RPMI7951 (cell line): ENCODE data around the gene PREP. TPM values are rescaled to one million over a fixed set of nuclear protein-coding genes. Genes with fewer than 3 reads are reported as not detected.
A peak's percentile ranks its signal among the peaks of the same experiment; 100 is the strongest.
"Not testable (repeated sequence)": the region's sequence is repeated elsewhere in the genome, so short reads cannot be mapped to it uniquely, and the experiment has no call there.

ENCODE experiments used
- DNase-seq: peaks from one replicate; pipeline ENCODE4 v3.0.0-alpha.2; 2012; ENCODE audit warnings: low read depth
- total RNA-seq: library from RNA; depleted of rRNA; stranded (reverse); fragments of >200 nt; shearing (Covaris generic); gene quantifications from 2 replicates; pipeline ENCODE4 v1.2.3, GENCODE V29; 2014; rRNA removed

The PREP gene
- total RNA-seq, 1 experiment from 2014 or later, result 26.1 TPM

- no peak for DNase-seq
Measured at GRCh38 chr6:105269390-105269789, 133.5 kb downstream of the PREP start.

GRCh38 chr6:105263685-105264610 is 138.9 kb downstream of the PREP start:
- peak; percentile 56 for DNase-seq

GRCh38 chr6:105259913-105260889 is 142.7 kb downstream of the PREP start:
- peak; percentile 24 for DNase-seq

GRCh38 chr6:105258816-105259215 is 144.1 kb downstream of the PREP start:
- DNase-seq, result no peak

- no peak for DNase-seq
Measured at GRCh38 chr6:105257340-105257739, 145.5 kb downstream of the PREP start.

GRCh38 chr6:105256619-105257018 is 146.3 kb downstream of the PREP start:
- DNase-seq, result no peak

GRCh38 chr6:105253787-105254186 is 149.1 kb downstream of the PREP start:
- DNase-seq, result no peak

- DNase-seq, result no peak
Measured at GRCh38 chr6:105251689-105252088, 151.2 kb downstream of the PREP start.

- DNase-seq, result peak; percentile 12
Measured at GRCh38 chr6:105250533-105250932, 152.3 kb downstream of the PREP start.

GRCh38 chr6:105243487-105243886 is 159.4 kb downstream of the PREP start:
- DNase-seq, result no peak

- no peak for DNase-seq
Measured at GRCh38 chr6:105235155-105235554, 167.7 kb downstream of the PREP start.

GRCh38 chr6:105231771-105232170 is 171.1 kb downstream of the PREP start:
- not testable (repeated sequence) for DNase-seq

Other genes with a start within 250 kb of the PREP start
- gene POPDC3, start 223.1 kb downstream of the PREP start, total RNA-seq, result 63.6 and 66.4 TPM in 2 replicates